H9 (cell line): ENCODE measurements around the gene EPB41L2. TPM values are rescaled to one million over a fixed set of nuclear protein-coding genes. Genes with fewer than 3 reads are reported as not detected.
A peak's percentile ranks its signal among the peaks of the same experiment; 100 is the strongest.

Experiments
- DNase-seq: peaks from one replicate; pipeline ENCODE4 v3.0.0-alpha.2; 2017
- H2AFZ ChIP-seq: one replicate; pipeline ENCODE4 v1.6.1; 2013; ENCODE audit warnings: mild to moderate bottlenecking, low read length, control low read depth, moderate library complexity
- H2AK5ac ChIP-seq: 2 replicates; pipeline ENCODE4 v1.6.1; 2013; ENCODE audit warnings: low read length, control low read depth, mixed read lengths; ENCODE audit not compliant: insufficient read length
- H2BK120ac ChIP-seq: one replicate; pipeline ENCODE4 v1.6.1; 2013; ENCODE audit warnings: low read depth, mild to moderate bottlenecking, low read length, control low read depth, inconsistent platforms; ENCODE audit not compliant: poor library complexity, severe bottlenecking
- H2BK12ac ChIP-seq: 2 replicates; pipeline ENCODE4 v1.6.1; 2013; ENCODE audit warnings: low read length, control low read depth, mixed read lengths, low read depth; ENCODE audit not compliant: insufficient read length
- H2BK15ac ChIP-seq: 2 replicates; pipeline ENCODE4 v1.6.1; 2013; ENCODE audit warnings: low read depth, low read length, control low read depth
- H2BK20ac ChIP-seq: one replicate; pipeline ENCODE4 v1.6.1; 2013; ENCODE audit warnings: low read depth, mild to moderate bottlenecking, low read length, control low read depth, inconsistent platforms; ENCODE audit not compliant: poor library complexity, severe bottlenecking
- H2BK5ac ChIP-seq: 2 replicates; pipeline ENCODE4 v1.6.1; 2013; ENCODE audit warnings: low read length, control low read depth, mixed read lengths; ENCODE audit not compliant: insufficient read length
- H3K14ac ChIP-seq: 2 replicates; pipeline ENCODE4 v1.6.1; 2013; ENCODE audit warnings: low read length, control low read depth; ENCODE audit not compliant: insufficient read depth
- H3K18ac ChIP-seq: 2 replicates; pipeline ENCODE4 v1.6.1; 2013; ENCODE audit warnings: low read depth, mild to moderate bottlenecking, mixed read lengths, low read length, control low read depth; ENCODE audit not compliant: insufficient read length
- H3K23ac ChIP-seq: 2 replicates; pipeline ENCODE4 v1.6.1; 2013; ENCODE audit warnings: low read length, control low read depth, mixed read lengths, low read depth; ENCODE audit not compliant: insufficient read length
- H3K23me2 ChIP-seq: 2 replicates; pipeline ENCODE4 v1.6.1; 2013; ENCODE audit warnings: low read depth, mild to moderate bottlenecking, mixed read lengths, low read length, control low read depth; ENCODE audit not compliant: insufficient read length, poor library complexity, severe bottlenecking
- H3K27ac ChIP-seq: 2 replicates; pipeline ENCODE4 v1.5.1; 2013; ENCODE audit warnings: low read length, control low read depth, mixed read lengths, low read depth; ENCODE audit not compliant: insufficient read length
- H3K27me3 ChIP-seq: 2 replicates; pipeline ENCODE4 v1.6.1; 2013; ENCODE audit warnings: low read length, control low read depth, inconsistent platforms; ENCODE audit not compliant: insufficient read depth
- H3K4ac ChIP-seq: 2 replicates; pipeline ENCODE4 v1.6.1; 2013; ENCODE audit warnings: low read depth, mild to moderate bottlenecking, control low read depth, inconsistent platforms, low read length, moderate library complexity
- H3K4me1 ChIP-seq: 2 replicates; pipeline ENCODE4 v1.6.1; 2013; ENCODE audit warnings: low read length, control low read depth, inconsistent platforms; ENCODE audit not compliant: insufficient read depth
- H3K4me2 ChIP-seq: 2 replicates; pipeline ENCODE4 v1.6.1; 2013; ENCODE audit warnings: low read length, control low read depth, mixed read lengths; ENCODE audit not compliant: insufficient read length, insufficient read depth
- H3K56ac ChIP-seq: 2 replicates; pipeline ENCODE4 v1.6.1; 2013; ENCODE audit warnings: low read depth, mild to moderate bottlenecking, mixed read lengths, low read length, control low read depth; ENCODE audit not compliant: insufficient read length
- H3K79me1 ChIP-seq: 2 replicates; pipeline ENCODE4 v1.6.1; 2013; ENCODE audit warnings: low read depth, mild to moderate bottlenecking, moderate library complexity, low read length, control low read depth, inconsistent platforms; ENCODE audit not compliant: insufficient read depth, poor library complexity, severe bottlenecking
- H3K79me2 ChIP-seq: 2 replicates; pipeline ENCODE4 v1.6.1; 2013; ENCODE audit warnings: low read length, control low read depth, inconsistent platforms; ENCODE audit not compliant: insufficient read depth
- H3K9ac ChIP-seq: 2 replicates; pipeline ENCODE4 v1.6.1; 2013; ENCODE audit warnings: low read length, control low read depth, mixed read lengths; ENCODE audit not compliant: insufficient read length; ENCODE audit errors: extremely low read depth
- H3K9me3 ChIP-seq: one replicate; pipeline ENCODE4 v1.6.1; 2013; ENCODE audit warnings: low read depth, low read length, inconsistent platforms; ENCODE audit not compliant: control insufficient read depth
- H3T11ph ChIP-seq: one replicate; pipeline ENCODE4 v1.6.1; 2013; ENCODE audit warnings: mild to moderate bottlenecking, low read length, control low read depth, inconsistent platforms
- H4K20me1 ChIP-seq: one replicate; pipeline ENCODE4 v1.6.1; 2013; ENCODE audit not compliant: control insufficient read depth, insufficient read length, insufficient read depth
- H4K5ac ChIP-seq: 2 replicates; pipeline ENCODE4 v1.6.1; 2013; ENCODE audit warnings: low read depth, mild to moderate bottlenecking, mixed read lengths, low read length, control low read depth; ENCODE audit not compliant: insufficient read length
- H4K8ac ChIP-seq: replicated peaks from 2 replicates; pipeline ENCODE4 v1.6.1; 2013; ENCODE audit warnings: low read length, control low read depth, mixed read lengths, low read depth; ENCODE audit not compliant: insufficient read length
- H4K91ac ChIP-seq: 2 replicates; pipeline ENCODE4 v1.6.1; 2013; ENCODE audit warnings: low read depth, mild to moderate bottlenecking, moderate library complexity, mixed read lengths, low read length, control low read depth; ENCODE audit not compliant: insufficient read length
- H3K27ac Mint-ChIP-seq, 3 experiments: 2 replicates in 2 of 3; 3 replicates in 1 of 3; pipeline ENCODE4 v1.8.0; 2020 to 2021; ENCODE audit warnings: mixed read lengths in 3 of 3, mild to moderate bottlenecking in 1 of 3, moderate library complexity in 1 of 3
- H3K27me3 Mint-ChIP-seq: 2 replicates; pipeline ENCODE4 v1.8.0; 2021; ENCODE audit warnings: low read depth, mild to moderate bottlenecking, moderate library complexity, mixed read lengths
- H3K36me3 Mint-ChIP-seq, 3 experiments: 2 replicates in 2 of 3; 3 replicates in 1 of 3; pipeline ENCODE4 v1.8.0; 2020 to 2021; ENCODE audit warnings: low read depth in 3 of 3, mixed read lengths in 3 of 3; ENCODE audit not compliant: insufficient read depth in 1 of 3
- H3K4me1 Mint-ChIP-seq, 2 experiments: 2 replicates each; pipeline ENCODE4 v1.8.0; 2020; ENCODE audit warnings: mixed read lengths in 2 of 2
- H3K4me3 Mint-ChIP-seq, 2 experiments: 2 replicates in 1 of 2; 3 replicates in 1 of 2; pipeline ENCODE4 v1.8.0; 2020 to 2021; ENCODE audit warnings: mild to moderate bottlenecking in 2 of 2, mixed read lengths in 2 of 2, moderate library complexity in 1 of 2
- H3K9me3 Mint-ChIP-seq, 2 experiments: 2 replicates in 1 of 2; 3 replicates in 1 of 2; pipeline ENCODE4 v1.8.0; 2020; ENCODE audit warnings: mild to moderate bottlenecking in 2 of 2, mixed read lengths in 2 of 2, moderate library complexity in 1 of 2
- WGBS: extraction: QIAGEN DNeasy Blood & Tissue Kit; methylation state at CpG from one replicate; pipeline ENCODE4 v1.1.7; 2013; ENCODE audit warnings: missing lambda C conversion rate, low lambda C conversion rate, mixed read lengths; ENCODE audit not compliant: insufficient read length; ENCODE audit errors: extremely low coverage; 5-methylcytosine and 5-hydroxymethylcytosine counted together
- total RNA-seq: library from RNA; stranded (reverse); gene quantifications from 2 replicates; pipeline ENCODE4 v1.2.1, GENCODE V29; 2021
- TF ChIP-seq, protein P1 (sequence below): fragments of 200-600 bp; sonication (generic); conservative IDR thresholded peaks from 3 replicates; pipeline ENCODE4 v1.8.0; 2021; ENCODE audit warnings: antibody characterized with exemption, mild to moderate bottlenecking

The EPB41L2 gene
- total RNA-seq, 1 experiment from 2014 or later, result 90.2 TPM

GRCh38 chr6:130840050-130840449 lies 223.0 kb downstream of the EPB41L2 start:
- Histone ChIP-seq H4K5ac (no peak overlapping the region), H2AFZ (no peak overlapping the region), H2BK5ac (no peak overlapping the region), H2BK20ac (no peak overlapping the region), H3K79me1 (no peaks in the 10 kb centered on the region), H2BK15ac (no peak overlapping the region), H3T11ph (no peak overlapping the region), H3K79me2 (no peaks in the 10 kb centered on the region), H3K14ac (no peak overlapping the region), H4K91ac (no peak overlapping the region), H3K18ac (no peak overlapping the region), H3K9me3 (no peaks in the 10 kb centered on the region), H3K9ac (no peak overlapping the region), H4K8ac (no peak overlapping the region), H3K27ac (no peak overlapping the region), H4K20me1 (no peaks in the 10 kb centered on the region), H3K4ac (no peak overlapping the region), H2AK5ac (no peak overlapping the region), H2BK12ac (no peak overlapping the region), H2BK120ac (no peak overlapping the region), H3K23ac (no peak overlapping the region), H3K23me2 (no peaks in the 10 kb centered on the region), H3K27me3 (no peaks in the 10 kb centered on the region), H3K56ac (no peak overlapping the region), H3K4me2 (no peak overlapping the region), H3K4me1 (peaks cover 4% of the 10 kb centered on the region)
- Mint-ChIP-seq H3K27ac (peak overlapping the region in 1 of 3 experiments; percentile 79; a peak in 2 of 7 replicates), H3K36me3 (peaks cover 0 to 5% (median 0%) of the 10 kb centered on the region in 3 experiments; a peak in 4 of 7 replicates), H3K9me3 (no peaks in the 10 kb centered on the region; a peak in 1 of 5 replicates), H3K27me3 (no peaks in the 10 kb centered on the region), H3K4me1 (peaks cover 40 to 44% of the 10 kb centered on the region in 2 experiments), H3K4me3 (no peak overlapping the region)
- WGBS, result no CpG with 5 or more reads among the region's 2 CpGs
- TF ChIP-seq, protein P1, sequence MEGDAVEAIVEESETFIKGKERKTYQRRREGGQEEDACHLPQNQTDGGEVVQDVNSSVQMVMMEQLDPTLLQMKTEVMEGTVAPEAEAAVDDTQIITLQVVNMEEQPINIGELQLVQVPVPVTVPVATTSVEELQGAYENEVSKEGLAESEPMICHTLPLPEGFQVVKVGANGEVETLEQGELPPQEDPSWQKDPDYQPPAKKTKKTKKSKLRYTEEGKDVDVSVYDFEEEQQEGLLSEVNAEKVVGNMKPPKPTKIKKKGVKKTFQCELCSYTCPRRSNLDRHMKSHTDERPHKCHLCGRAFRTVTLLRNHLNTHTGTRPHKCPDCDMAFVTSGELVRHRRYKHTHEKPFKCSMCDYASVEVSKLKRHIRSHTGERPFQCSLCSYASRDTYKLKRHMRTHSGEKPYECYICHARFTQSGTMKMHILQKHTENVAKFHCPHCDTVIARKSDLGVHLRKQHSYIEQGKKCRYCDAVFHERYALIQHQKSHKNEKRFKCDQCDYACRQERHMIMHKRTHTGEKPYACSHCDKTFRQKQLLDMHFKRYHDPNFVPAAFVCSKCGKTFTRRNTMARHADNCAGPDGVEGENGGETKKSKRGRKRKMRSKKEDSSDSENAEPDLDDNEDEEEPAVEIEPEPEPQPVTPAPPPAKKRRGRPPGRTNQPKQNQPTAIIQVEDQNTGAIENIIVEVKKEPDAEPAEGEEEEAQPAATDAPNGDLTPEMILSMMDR, result no peak
- no peak for DNase-seq
